ENCODE measurements around the gene PRKN. TPM values are rescaled to one million over a fixed set of nuclear protein-coding genes. Genes with fewer than 3 reads are reported as not detected.

The PRKN gene
- total RNA-seq, 1 experiment from 2014 or later, result 0.46 TPM

DNA sequence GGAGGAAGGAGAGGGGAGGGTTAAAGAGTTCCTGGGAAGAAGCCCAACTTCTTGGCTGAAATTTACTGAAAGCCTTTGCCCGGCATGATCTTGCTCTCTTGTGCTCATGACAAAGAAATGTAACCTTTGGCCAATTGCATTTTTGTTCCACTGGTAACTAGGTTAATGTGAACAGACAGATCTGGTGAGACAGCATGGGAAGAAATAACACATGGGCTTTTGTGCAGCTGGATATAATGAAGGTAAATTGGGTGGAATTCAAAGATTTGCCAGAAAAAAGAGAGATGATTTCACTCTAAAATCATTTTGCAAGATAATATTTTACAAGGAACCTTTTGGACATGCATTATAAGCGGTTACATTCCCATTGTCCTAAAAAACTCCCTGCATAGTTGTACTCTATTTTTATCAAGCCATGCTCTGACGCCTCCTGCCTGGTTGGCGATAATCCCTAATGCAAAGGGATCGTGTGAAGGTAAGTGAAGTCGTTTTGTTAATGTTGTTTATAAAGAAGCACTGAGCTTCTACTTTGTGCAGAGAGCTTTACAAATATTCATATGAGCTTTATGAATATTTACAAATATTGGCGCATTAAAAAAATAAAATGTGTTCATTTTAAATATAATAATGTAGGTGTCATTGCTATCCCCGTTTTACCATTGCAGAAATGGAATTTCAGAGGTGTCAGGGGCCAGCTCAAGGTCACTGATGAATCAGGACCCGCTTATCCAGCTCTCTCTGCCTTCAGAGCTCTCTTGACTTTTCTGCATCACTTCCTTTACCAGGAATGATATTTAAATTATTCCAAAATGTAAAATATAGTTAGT is 1292.4 kb downstream of the PRKN start:
- TF ChIP-seq SIN3A (IDR thresholded peaks at IDR 0.05; ENCODE audit: borderline replicate concordance, insufficient read depth, low read depth, low read length), result no peak
- ATAC-seq (peak; percentile 44), DNase-seq (ENCODE audit: low read depth, low spot score) (no peak)
- H3K4me1 ChIP-seq (ENCODE audit: control insufficient read depth, insufficient read depth, low read length), result peaks cover 27% of the 10 kb centered on the region
- no TSS peak for BruUV-seq (replicated peaks)
- H3K4me3 ChIP-seq (ENCODE audit: low read depth in 2 of 2, low read length in 2 of 2), result peak overlapping the region in 1 of 2 experiments; percentile 13; a peak in 2 of 4 replicates
- ChIA-PET POLR2A (no interaction called here), CTCF (no interaction called here)
- no peaks in the 10 kb centered on the region for H3K9me3 ChIP-seq (ENCODE audit: control insufficient read depth, insufficient read depth, low read depth, low read length)
- peak overlapping the region; percentile 69 for H3K27ac ChIP-seq (ENCODE audit: low read length)
- intact Hi-C loops (cut with micrococcal nuclease; ENCODE audit: unreplicated experiment) (no loop called here), in situ Hi-C loops (cut with HindIII; ENCODE audit: low pct_unique_long_range_greater_than_20kb, low sequenced_read_pairs) (no loop called here)
- H3K36me3 ChIP-seq (ENCODE audit: control insufficient read depth, insufficient read depth, low read length), result no peaks in the 10 kb centered on the region
- H3K27me3 ChIP-seq (ENCODE audit: control insufficient read depth, insufficient read depth, low read length), result no peaks in the 10 kb centered on the region

- TF ChIP-seq SIN3A (IDR thresholded peaks at IDR 0.05; ENCODE audit: borderline replicate concordance, insufficient read depth, low read depth, low read length), result no peak
- TF ChIP-seq POLR2AphosphoS5 (IDR thresholded peaks at IDR 0.05; ENCODE audit: low read depth, low read length), result no peak
- TF ChIP-seq, protein P1, sequence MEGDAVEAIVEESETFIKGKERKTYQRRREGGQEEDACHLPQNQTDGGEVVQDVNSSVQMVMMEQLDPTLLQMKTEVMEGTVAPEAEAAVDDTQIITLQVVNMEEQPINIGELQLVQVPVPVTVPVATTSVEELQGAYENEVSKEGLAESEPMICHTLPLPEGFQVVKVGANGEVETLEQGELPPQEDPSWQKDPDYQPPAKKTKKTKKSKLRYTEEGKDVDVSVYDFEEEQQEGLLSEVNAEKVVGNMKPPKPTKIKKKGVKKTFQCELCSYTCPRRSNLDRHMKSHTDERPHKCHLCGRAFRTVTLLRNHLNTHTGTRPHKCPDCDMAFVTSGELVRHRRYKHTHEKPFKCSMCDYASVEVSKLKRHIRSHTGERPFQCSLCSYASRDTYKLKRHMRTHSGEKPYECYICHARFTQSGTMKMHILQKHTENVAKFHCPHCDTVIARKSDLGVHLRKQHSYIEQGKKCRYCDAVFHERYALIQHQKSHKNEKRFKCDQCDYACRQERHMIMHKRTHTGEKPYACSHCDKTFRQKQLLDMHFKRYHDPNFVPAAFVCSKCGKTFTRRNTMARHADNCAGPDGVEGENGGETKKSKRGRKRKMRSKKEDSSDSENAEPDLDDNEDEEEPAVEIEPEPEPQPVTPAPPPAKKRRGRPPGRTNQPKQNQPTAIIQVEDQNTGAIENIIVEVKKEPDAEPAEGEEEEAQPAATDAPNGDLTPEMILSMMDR (IDR thresholded peaks at IDR 0.05), result no peak
- TF ChIP-seq TCF7L2 (IDR thresholded peaks at IDR 0.05; ENCODE audit: low read depth, low read length), result no peak
- TF ChIP-seq, protein P2, sequence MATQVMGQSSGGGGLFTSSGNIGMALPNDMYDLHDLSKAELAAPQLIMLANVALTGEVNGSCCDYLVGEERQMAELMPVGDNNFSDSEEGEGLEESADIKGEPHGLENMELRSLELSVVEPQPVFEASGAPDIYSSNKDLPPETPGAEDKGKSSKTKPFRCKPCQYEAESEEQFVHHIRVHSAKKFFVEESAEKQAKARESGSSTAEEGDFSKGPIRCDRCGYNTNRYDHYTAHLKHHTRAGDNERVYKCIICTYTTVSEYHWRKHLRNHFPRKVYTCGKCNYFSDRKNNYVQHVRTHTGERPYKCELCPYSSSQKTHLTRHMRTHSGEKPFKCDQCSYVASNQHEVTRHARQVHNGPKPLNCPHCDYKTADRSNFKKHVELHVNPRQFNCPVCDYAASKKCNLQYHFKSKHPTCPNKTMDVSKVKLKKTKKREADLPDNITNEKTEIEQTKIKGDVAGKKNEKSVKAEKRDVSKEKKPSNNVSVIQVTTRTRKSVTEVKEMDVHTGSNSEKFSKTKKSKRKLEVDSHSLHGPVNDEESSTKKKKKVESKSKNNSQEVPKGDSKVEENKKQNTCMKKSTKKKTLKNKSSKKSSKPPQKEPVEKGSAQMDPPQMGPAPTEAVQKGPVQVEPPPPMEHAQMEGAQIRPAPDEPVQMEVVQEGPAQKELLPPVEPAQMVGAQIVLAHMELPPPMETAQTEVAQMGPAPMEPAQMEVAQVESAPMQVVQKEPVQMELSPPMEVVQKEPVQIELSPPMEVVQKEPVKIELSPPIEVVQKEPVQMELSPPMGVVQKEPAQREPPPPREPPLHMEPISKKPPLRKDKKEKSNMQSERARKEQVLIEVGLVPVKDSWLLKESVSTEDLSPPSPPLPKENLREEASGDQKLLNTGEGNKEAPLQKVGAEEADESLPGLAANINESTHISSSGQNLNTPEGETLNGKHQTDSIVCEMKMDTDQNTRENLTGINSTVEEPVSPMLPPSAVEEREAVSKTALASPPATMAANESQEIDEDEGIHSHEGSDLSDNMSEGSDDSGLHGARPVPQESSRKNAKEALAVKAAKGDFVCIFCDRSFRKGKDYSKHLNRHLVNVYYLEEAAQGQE (IDR thresholded peaks at IDR 0.05; ENCODE audit: insufficient read depth in 1 of 2, low read depth in 2 of 2, low read length in 1 of 2), result no peak
- Histone ChIP-seq H3K9me3 (ENCODE audit: control insufficient read depth, insufficient read depth, low read depth, low read length) (no peaks in the 10 kb centered on the region), H3K36me3 (ENCODE audit: control insufficient read depth, insufficient read depth, low read length) (no peaks in the 10 kb centered on the region), H3K4me3 (ENCODE audit: low read depth in 2 of 2, low read length in 2 of 2) (peak overlapping the region in 1 of 2 experiments; percentile 13; a peak in 2 of 4 replicates), H3K27me3 (ENCODE audit: control insufficient read depth, insufficient read depth, low read length) (no peaks in the 10 kb centered on the region), H3K4me1 (ENCODE audit: control insufficient read depth, insufficient read depth, low read length) (peaks cover 23% of the 10 kb centered on the region), H3K27ac (ENCODE audit: low read length) (peak overlapping the region; percentile 69)
- ChIA-PET POLR2A (no interaction called here), CTCF (interaction anchor here (1.1 kb wide), 1 partner anchor 63 kb away, joined by 3 read pairs; no protein-coding TSS in a partner anchor)
- ATAC-seq (0 out of 2 replicates have a peak, but pooled peaks have one; percentile 24), DNase-seq (ENCODE audit: low read depth, low spot score) (no peak)
- in situ Hi-C loops (cut with HindIII; ENCODE audit: low pct_unique_long_range_greater_than_20kb, low sequenced_read_pairs), result no loop called here
- intact Hi-C loops (cut with micrococcal nuclease; ENCODE audit: unreplicated experiment), result no loop called here
- BruUV-seq (replicated peaks), result no TSS peak
Measured at GRCh38 chr6:161434350-161434749, 1293.2 kb downstream of the PRKN start.

GRCh38 chr6:161432546-161432945 is 1295.0 kb downstream of the PRKN start:
- Histone ChIP-seq H3K36me3 (ENCODE audit: control insufficient read depth, insufficient read depth, low read length) (no peaks in the 10 kb centered on the region), H3K27me3 (ENCODE audit: control insufficient read depth, insufficient read depth, low read length) (no peaks in the 10 kb centered on the region), H3K9me3 (ENCODE audit: control insufficient read depth, insufficient read depth, low read depth, low read length) (no peaks in the 10 kb centered on the region), H3K4me3 (ENCODE audit: low read depth in 2 of 2, low read length in 2 of 2) (no peak overlapping the region), H3K4me1 (ENCODE audit: control insufficient read depth, insufficient read depth, low read length) (peaks cover 16% of the 10 kb centered on the region), H3K27ac (ENCODE audit: low read length) (no peak overlapping the region)
- DNase-seq (ENCODE audit: low read depth, low spot score) (no peak), ATAC-seq (no peak)
- intact Hi-C loops (cut with micrococcal nuclease; ENCODE audit: unreplicated experiment), result no loop called here
- CTCF ChIA-PET, result interaction anchor here (0.8 kb wide), 1 partner anchor 314 kb away, joined by 7 read pairs; no protein-coding TSS in a partner anchor
- BruUV-seq (replicated peaks), result no TSS peak
- POLR2A ChIA-PET, result no interaction called here
- in situ Hi-C loops (cut with HindIII; ENCODE audit: low pct_unique_long_range_greater_than_20kb, low sequenced_read_pairs), result no loop called here
- no peak for TF ChIP-seq TCF7L2 (IDR thresholded peaks at IDR 0.05; ENCODE audit: low read depth, low read length)
- no peak for TF ChIP-seq SIN3A (IDR thresholded peaks at IDR 0.05; ENCODE audit: borderline replicate concordance, insufficient read depth, low read depth, low read length)
- TF ChIP-seq, protein P2 (IDR thresholded peaks at IDR 0.05; ENCODE audit: insufficient read depth in 1 of 2, low read depth in 2 of 2, low read length in 1 of 2), result no peak
- TF ChIP-seq, protein P1 (IDR thresholded peaks at IDR 0.05), result no peak
- no peak for TF ChIP-seq POLR2AphosphoS5 (IDR thresholded peaks at IDR 0.05; ENCODE audit: low read depth, low read length)
